Measurements from ENCODE around the gene NSUN2. TPM values are rescaled to one million over a fixed set of nuclear protein-coding genes. Genes with fewer than 3 reads are reported as not detected.

NSUN2 gene
- polyA plus RNA-seq, 3 donors: 24.4 to 63.4 (median 25.6) TPM

- Histone ChIP-seq H3K4me3 (replicated peaks in 1 of 3; ENCODE audit: low read depth in 2 of 3, low read length in 3 of 3) (no peak overlapping the region), H3K9me3 (replicated peaks in 1 of 2; ENCODE audit: control insufficient read depth in 1 of 2, insufficient read depth in 1 of 2, low read length in 2 of 2) (no peaks in the 10 kb centered on the region), H3K79me2 (ENCODE audit: insufficient read depth, low read length) (no peaks in the 10 kb centered on the region), H4K20me1 (ENCODE audit: insufficient read depth, low read length) (no peaks in the 10 kb centered on the region), H2AFZ (ENCODE audit: insufficient read depth, low read depth, low read length, poor library complexity, severe bottlenecking) (no peak overlapping the region), H3K9ac (ENCODE audit: insufficient read depth, low read length, poor library complexity, severe bottlenecking) (no peak overlapping the region), H3K36me3 (replicated peaks in 1 of 2; ENCODE audit: control insufficient read depth in 1 of 2, insufficient read depth in 2 of 2, low read length in 2 of 2) (no peaks in the 10 kb centered on the region), H3K4me1 (ENCODE audit: control insufficient read depth in 1 of 2, insufficient read depth in 2 of 2, low read length in 2 of 2) (no peaks in the 10 kb centered on the region), H3K27me3 (ENCODE audit: control insufficient read depth in 2 of 2, insufficient read depth in 2 of 2, low read length in 2 of 2) (peaks cover 0 to 13% of the 10 kb centered on the region in 2 donors), H3K4me2 (replicated peaks; ENCODE audit: extremely low read depth, low read length, poor library complexity, severe bottlenecking) (no peak overlapping the region), H3K27ac (ENCODE audit: low read depth in 1 of 2, low read length in 2 of 2) (no peak overlapping the region)
- no peaks in the 10 kb centered on the region for H3K4me1 Mint-ChIP-seq
- 86% methylated on average over 1 of the region's 5 CpGs for WGBS (ENCODE audit: insufficient coverage)
- H3K9me3 Mint-ChIP-seq: peaks cover 0 to 3% (median 0%) of the 10 kb centered on the region in 7 donors
- H3K36me3 Mint-ChIP-seq: no peaks in the 10 kb centered on the region
- intact Hi-C loops (cut with micrococcal nuclease): no loop called here
- H3K4me3 Mint-ChIP-seq: no peak overlapping the region
- no peak for DNase-seq
- no peak for TF ChIP-seq CTCF (IDR thresholded peaks at IDR 0.05)
- H3K27ac Mint-ChIP-seq: no peak overlapping the region
- H3K27me3 Mint-ChIP-seq (ENCODE audit: low read depth in 3 of 3): peaks cover 14 to 29% (median 29%) of the 10 kb centered on the region in 3 donors
Measured at GRCh38 chr5:6576861-6577501, 55.9 kb downstream of the NSUN2 start.

- no peaks in the 10 kb centered on the region for H3K27me3 ChIP-seq (ENCODE audit: control insufficient read depth in 2 of 2, insufficient read depth in 2 of 2, low read length in 2 of 2)
- no peak overlapping the region for H3K27ac Mint-ChIP-seq
Measured at GRCh38 chr5:6574537-6575245, 58.2 kb downstream of the NSUN2 start.

More at GRCh38 chr5:6574537-6575245, 58.2 kb downstream of the NSUN2 start:
- H3K27ac ChIP-seq (ENCODE audit: low read depth in 1 of 2, low read length in 2 of 2): no peak overlapping the region
- H3K4me1 Mint-ChIP-seq: no peaks in the 10 kb centered on the region
- WGBS (ENCODE audit: insufficient coverage): 61% methylated on average over 10 of the region's 12 CpGs
- H3K79me2 ChIP-seq (ENCODE audit: insufficient read depth, low read length): no peaks in the 10 kb centered on the region
- intact Hi-C loops (cut with micrococcal nuclease): no loop called here
- no peaks in the 10 kb centered on the region for H4K20me1 ChIP-seq (ENCODE audit: insufficient read depth, low read length)
- no peak for TF ChIP-seq CTCF (IDR thresholded peaks at IDR 0.05)
- H3K36me3 Mint-ChIP-seq: no peaks in the 10 kb centered on the region
- H3K4me1 ChIP-seq (ENCODE audit: control insufficient read depth in 1 of 2, insufficient read depth in 2 of 2, low read length in 2 of 2): no peaks in the 10 kb centered on the region
- peaks cover 0 to 3% (median 0%) of the 10 kb centered on the region in 7 donors for H3K9me3 Mint-ChIP-seq
- no peaks in the 10 kb centered on the region for H3K9me3 ChIP-seq (replicated peaks in 1 of 2; ENCODE audit: control insufficient read depth in 1 of 2, insufficient read depth in 1 of 2, low read length in 2 of 2)
- H3K9ac ChIP-seq (ENCODE audit: insufficient read depth, low read length, poor library complexity, severe bottlenecking): no peak overlapping the region
- H3K4me3 ChIP-seq (replicated peaks in 1 of 3; ENCODE audit: low read depth in 2 of 3, low read length in 3 of 3): no peak overlapping the region
- no peak overlapping the region for H2AFZ ChIP-seq (ENCODE audit: insufficient read depth, low read depth, low read length, poor library complexity, severe bottlenecking)
- no peaks in the 10 kb centered on the region for H3K36me3 ChIP-seq (replicated peaks in 1 of 2; ENCODE audit: control insufficient read depth in 1 of 2, insufficient read depth in 2 of 2, low read length in 2 of 2)
- peaks cover 2 to 13% (median 11%) of the 10 kb centered on the region in 3 donors for H3K27me3 Mint-ChIP-seq (ENCODE audit: low read depth in 3 of 3)
- H3K4me2 ChIP-seq (replicated peaks; ENCODE audit: extremely low read depth, low read length, poor library complexity, severe bottlenecking): no peak overlapping the region
- no peak for DNase-seq
- H3K4me3 Mint-ChIP-seq: no peak overlapping the region

Measured in CD14-positive monocyte (primary cell).